DMS153 treated with DMSO at 0.1 percent for 48 hours (cell line): ENCODE data around the gene CASK.
"Not testable (repeated sequence)": the region's sequence is repeated elsewhere in the genome, so short reads cannot be mapped to it uniquely, and the experiment has no call there.

ENCODE experiments used
- DNase-seq: peaks from one replicate; lab custom pipeline; 2025; ENCODE audit not compliant: unreplicated experiment; lab: John Stamatoyannopoulos, UW

The CASK gene

GRCh38 chrX:41655101-41655500 lies 268.3 kb downstream of the CASK start:
- no peak for DNase-seq

GRCh38 chrX:41653125-41653524 lies 270.2 kb downstream of the CASK start:
- no peak for DNase-seq

GRCh38 chrX:41646201-41646600 lies 277.2 kb downstream of the CASK start:
- not testable (repeated sequence) for DNase-seq

DNA sequence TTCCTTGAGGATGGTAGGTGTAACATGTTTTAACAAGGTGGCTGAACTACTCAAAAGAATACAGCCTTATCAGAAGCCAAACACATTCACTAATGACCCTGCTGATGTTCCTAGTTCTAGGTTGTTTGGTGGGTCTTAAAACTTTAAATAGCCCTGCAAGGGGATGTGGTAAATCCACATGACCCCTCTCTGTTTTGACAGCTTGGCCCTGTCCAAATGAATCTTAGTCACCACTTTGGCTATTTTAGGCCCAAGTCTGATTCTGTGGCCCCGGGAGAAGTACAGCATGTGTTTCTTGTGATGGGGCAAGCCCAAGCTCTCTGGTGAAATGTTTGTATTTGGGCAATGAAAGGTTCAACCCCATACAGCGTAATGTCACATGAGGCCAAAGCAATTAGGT lies 289.1 kb downstream of the CASK start:
- no peak for DNase-seq

DNA sequence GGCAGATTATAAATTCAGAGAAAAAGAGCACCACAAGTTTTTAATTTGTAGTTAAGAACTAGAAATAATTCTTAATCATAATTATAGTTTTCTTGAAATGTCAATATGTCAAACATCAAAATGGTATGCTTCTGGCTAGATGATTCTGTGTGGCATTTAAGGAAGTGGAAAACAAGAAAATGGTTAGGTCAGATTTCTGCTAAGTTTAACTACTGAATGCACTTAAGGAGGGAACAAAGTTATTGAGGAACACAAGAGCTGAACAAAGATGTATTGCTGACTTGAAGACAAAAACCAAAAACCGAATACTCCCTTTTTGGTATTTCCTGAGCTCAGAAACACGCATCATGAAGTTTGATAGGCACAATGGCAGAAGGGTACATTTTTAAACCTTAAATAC lies 293.3 kb downstream of the CASK start:
- no peak for DNase-seq

- DNase-seq = no peak
Observed at GRCh38 chrX:41629539-41629938, 293.8 kb downstream of the CASK start.

GRCh38 chrX:41621222-41621723 lies 302.1 kb downstream of the CASK start:
- DNase-seq = no peak

DNA sequence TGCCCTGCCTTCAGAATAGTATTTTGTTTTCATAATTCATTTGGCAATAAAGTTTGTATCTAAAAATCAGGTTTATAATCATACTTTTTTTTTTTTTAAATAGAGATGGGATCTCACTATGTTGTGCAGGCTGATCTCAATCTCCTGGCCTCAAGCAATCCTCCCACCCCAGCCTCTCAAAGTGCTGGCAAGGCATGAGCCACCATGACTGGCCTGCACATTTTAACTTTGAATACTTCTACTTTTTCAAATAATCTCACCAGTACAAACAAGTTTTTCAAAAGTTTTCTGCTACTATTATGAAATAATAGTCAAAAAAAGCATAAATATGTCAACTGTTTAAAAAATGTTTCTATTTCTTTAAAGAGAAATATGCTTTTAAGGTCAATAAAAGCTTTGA lies 304.1 kb downstream of the CASK start:
- DNase-seq = no peak

DNA sequence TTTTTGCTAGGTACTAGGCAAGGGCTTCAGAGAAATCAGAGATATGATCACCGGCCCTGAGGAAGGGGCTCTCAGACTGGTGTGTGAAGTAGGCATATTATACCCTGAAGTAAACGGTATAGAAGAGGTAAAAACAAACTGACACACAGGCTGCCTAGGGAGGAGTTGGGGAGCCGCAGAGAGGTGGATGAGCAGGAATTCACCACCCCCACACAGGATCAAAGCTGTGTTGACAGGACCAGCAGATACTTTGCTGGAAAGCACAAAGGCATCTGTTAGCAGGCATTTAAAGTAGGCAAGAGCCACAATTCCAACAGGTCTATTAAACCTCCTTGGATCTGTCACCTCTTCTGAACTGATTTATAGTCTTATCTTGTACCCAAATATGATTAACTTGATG lies 306.4 kb downstream of the CASK start:
- DNase-seq = no peak

DNA sequence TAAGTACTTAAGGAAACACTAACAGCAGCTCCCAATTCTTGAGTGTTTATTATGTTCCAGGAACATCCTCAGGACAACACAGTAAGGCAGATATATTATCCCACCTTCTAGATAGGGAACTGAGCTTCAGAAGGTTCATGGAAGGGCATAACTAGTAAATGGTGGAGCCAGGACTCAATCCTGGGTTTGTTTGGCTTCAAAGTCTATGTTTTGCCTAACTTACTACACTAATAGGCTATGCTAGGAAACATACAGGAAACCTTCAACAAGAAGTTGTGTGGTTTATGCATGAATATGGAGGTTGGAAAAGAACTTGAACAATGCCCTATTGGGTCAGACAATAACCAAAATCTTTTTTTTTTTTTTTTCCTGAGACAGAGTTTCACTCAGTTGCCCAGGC lies 307.1 kb downstream of the CASK start:
- no peak for DNase-seq

DNA sequence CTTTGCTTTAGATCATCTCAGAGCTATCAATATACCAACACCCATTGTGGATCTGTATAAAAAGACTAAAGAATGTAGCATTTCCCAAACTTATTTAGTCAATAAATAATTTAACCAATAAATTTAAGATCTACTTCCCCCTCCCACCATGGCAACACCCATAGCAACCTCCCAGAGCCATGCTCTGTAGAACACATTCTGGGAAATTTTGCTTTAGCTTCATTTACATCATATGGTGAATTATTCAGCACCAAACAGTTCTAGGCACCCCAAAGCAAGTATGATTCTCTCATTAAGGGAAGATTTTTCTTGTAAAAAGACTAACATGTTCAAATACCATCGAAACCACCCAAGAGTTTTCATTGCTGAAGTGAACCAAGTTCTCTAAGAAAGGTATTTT lies 315.1 kb downstream of the CASK start:
- DNase-seq = no peak

GRCh38 chrX:41607264-41607832 lies 316.0 kb downstream of the CASK start:
- DNase-seq = no peak

DNA sequence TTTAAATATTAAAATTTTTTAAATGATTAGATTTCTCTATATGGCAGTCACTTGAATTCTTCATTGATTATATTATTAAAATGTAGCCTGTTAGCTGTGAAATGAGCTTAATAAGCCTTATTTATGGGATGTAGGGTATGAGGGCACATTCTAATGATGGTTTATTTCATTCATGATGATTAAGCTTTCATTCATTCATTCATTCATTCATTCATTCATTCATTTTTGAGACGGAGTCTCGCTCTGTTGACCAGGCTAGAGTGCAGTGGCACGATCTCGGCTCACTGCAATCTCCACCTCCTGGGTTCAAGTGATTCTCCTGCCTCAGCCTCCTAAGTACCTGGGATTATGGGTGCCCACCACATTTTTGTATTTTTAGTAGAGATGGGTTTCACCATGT lies 317.3 kb downstream of the CASK start:
- DNase-seq = not testable (repeated sequence)

GRCh38 chrX:41604766-41605543 lies 318.4 kb downstream of the CASK start:
- no peak for DNase-seq

DNA sequence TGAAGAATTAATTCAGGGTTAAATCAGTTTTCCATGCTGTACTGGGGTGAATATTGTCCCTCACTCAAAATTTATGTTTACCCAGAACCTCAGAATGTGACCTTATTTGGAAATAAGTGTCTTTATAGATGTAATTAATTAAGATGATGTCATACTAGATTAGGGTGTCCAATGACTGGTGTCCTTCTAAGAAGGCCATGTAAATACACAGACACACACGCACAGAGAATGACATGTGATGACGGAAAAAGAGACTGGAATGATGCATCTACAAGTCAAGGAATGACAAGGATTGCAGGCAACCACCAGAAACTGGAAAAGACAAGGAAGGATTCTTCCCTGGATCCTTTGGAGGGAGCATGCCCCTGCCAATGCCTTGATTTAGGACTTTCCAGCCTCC lies 319.2 kb downstream of the CASK start:
- DNase-seq = no peak

DNA sequence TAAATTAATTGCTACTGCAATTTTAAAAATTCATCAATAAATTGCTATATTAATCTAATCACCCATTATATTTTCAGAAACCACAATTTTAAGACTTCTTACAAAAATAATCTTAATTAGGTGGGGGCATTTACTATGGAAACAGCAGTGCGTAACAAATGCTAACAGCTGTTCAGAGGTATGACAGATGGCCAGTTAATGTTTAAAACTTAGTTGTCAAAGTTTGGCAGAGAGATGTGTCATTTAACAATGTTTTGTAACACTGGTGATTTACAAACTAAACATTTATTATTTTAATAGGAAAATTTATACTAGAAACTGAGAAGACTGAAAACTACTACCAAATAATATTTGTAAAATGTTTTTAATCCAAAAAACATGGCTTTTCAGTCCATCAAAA lies 319.8 kb downstream of the CASK start:
- DNase-seq = no peak

- DNase-seq = no peak
Observed at GRCh38 chrX:41602816-41603345, 320.5 kb downstream of the CASK start.

DNA sequence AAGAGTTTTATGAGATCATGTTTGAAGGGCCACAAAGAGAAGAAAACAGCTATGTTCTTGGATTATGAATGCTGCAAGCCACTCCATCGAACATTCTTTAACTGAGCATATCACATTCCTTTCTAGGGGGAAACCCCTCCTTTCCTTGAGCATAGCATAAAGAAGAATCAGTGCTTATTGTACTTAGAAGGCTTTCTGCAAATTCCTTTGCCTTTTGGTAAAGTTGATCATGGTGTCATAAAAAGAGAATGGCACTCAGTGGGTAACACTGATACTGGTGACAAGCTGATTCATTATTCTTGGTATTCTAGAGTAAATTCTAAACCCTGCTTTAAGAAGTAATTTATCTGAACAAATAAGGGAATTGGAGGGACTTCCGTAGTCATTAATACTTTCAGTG lies 323.1 kb downstream of the CASK start:
- DNase-seq = no peak

GRCh38 chrX:41599507-41599906 lies 323.8 kb downstream of the CASK start:
- no peak for DNase-seq

DNA sequence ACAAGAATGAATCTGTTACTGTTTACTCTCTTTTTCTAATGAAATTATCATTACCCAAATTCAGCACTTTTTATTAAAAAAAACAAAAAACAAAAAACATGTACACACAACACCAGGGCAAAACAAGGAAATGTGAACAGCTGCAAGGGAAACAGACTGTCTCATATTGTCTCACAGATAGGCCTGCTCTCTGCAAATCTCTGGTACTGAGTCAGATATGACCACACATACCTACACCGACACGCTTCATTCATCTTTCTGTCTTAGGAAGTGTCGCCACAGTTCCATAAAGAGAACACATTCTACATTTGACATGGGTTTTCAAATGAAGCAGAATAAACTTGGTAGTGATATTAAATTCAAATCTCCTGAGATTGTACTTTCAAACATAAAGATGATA lies 326.8 kb downstream of the CASK start:
- no peak for DNase-seq

DNA sequence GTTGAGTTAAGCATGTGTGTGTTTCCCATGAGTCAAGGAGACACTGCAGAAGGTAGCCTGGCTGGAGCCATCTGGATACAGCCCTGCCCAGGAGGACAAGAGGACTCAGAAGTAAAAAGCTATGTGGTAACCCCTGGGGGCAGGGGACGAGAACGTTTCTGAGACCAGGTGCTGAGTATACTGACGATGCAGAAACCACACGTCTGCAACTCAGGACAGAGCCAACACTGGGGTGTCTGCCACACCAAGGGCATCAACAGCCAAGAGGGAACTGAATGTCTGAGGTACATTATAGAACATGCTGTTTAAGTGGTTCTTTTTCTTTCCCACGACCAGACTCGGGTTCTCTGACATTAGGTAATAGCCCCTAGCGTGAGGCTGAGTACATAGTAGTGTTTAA lies 328.7 kb downstream of the CASK start:
- DNase-seq = no peak

DNA sequence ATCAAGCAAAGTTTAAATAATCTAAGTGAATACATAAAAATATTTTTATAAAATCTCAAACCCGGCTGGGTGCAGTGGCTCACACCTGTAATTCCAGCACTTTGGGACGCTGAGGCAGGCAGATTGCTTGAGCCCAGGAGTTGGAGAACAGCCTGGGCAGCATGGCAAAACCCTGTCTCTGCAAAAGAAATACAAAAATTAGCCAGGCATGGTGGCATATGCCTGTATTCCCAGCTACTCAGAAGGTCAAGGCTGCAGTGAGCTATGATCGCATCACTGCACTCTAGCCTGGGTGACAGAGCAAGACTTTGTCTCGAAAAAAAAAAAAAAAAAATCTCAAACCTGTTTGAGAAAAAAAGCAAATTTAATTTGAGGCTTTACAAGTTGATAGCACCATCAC lies 331.4 kb downstream of the CASK start:
- no peak for DNase-seq

- no peak for DNase-seq
Observed at GRCh38 chrX:41590641-41591040, 332.7 kb downstream of the CASK start.
